Large intestine (tissue), 3 donors: ENCODE data around the gene KRT4. TPM values are rescaled to one million over a fixed set of nuclear protein-coding genes. Genes with fewer than 3 reads are reported as not detected.

Source experiments
- DNase-seq, 2 donors: peaks; one replicate each; pipeline versions ENCODE4 v3.0.0 to v3.0.0-alpha.2; 2013
- H3K27ac ChIP-seq: one replicate; pipeline ENCODE4 v1.5.1; 2013; ENCODE audit warnings: low read length
- H3K27me3 ChIP-seq: 2 replicates; pipeline ENCODE4 v1.6.1; 2013; ENCODE audit warnings: low read length; ENCODE audit not compliant: control insufficient read depth, insufficient read depth
- H3K36me3 ChIP-seq: 2 replicates; pipeline ENCODE4 v1.6.1; 2013; ENCODE audit warnings: low read length; ENCODE audit not compliant: control insufficient read depth, insufficient read depth
- H3K4me1 ChIP-seq: one replicate; pipeline ENCODE4 v1.6.1; 2013; ENCODE audit warnings: low read length; ENCODE audit not compliant: control insufficient read depth, insufficient read depth
- H3K4me3 ChIP-seq: one replicate; pipeline ENCODE4 v1.5.1; 2013; ENCODE audit warnings: low read length
- H3K9me3 ChIP-seq: one replicate; pipeline ENCODE4 v1.6.1; 2013; ENCODE audit warnings: mild to moderate bottlenecking, low read depth, low read length, moderate library complexity; ENCODE audit not compliant: control insufficient read depth
- WGBS: methylation state at CpG from one replicate; pipeline ENCODE4 v1.1.5; 2013; ENCODE audit warnings: low lambda C conversion rate; ENCODE audit not compliant: insufficient coverage; 5-methylcytosine and 5-hydroxymethylcytosine counted together
- polyA plus RNA-seq: library from polyadenylated mRNA; unstranded; fragments of 120-200 nt; gene quantifications from one replicate; pipeline ENCODE4 v1.2.1, GENCODE V29; 2013

KRT4 gene
- polyA plus RNA-seq, 1 donor = not detected

- no CpG with 5 or more reads among the region's 11 CpGs for WGBS
- H3K27me3 ChIP-seq = peaks cover 7% of the 10 kb centered on the region
- DNase-seq = no peak
Measured at GRCh38 chr12:52806821-52807543, 6.9 kb downstream of the KRT4 start.

GRCh38 chr12:52806169-52806811 is 7.6 kb downstream of the KRT4 start:
- H3K9me3 ChIP-seq = no peaks in the 10 kb centered on the region
- DNase-seq = no peak
- peaks cover 5% of the 10 kb centered on the region for H3K27me3 ChIP-seq
- WGBS = 100% methylated on average over 2 of the region's 3 CpGs
- H3K27ac ChIP-seq = no peak overlapping the region
- H3K4me1 ChIP-seq = no peaks in the 10 kb centered on the region
- H3K4me3 ChIP-seq = no peak overlapping the region
- H3K36me3 ChIP-seq = no peaks in the 10 kb centered on the region

More at GRCh38 chr12:52806821-52807543, 6.9 kb downstream of the KRT4 start:
- no peak overlapping the region for H3K4me3 ChIP-seq
- no peaks in the 10 kb centered on the region for H3K9me3 ChIP-seq
- no peaks in the 10 kb centered on the region for H3K4me1 ChIP-seq
- H3K27ac ChIP-seq = no peak overlapping the region
- no peaks in the 10 kb centered on the region for H3K36me3 ChIP-seq

GRCh38 chr12:52805739-52806138 is 8.2 kb downstream of the KRT4 start:
- Histone ChIP-seq H3K27ac (no peak overlapping the region), H3K4me1 (no peaks in the 10 kb centered on the region), H3K27me3 (peaks cover 5% of the 10 kb centered on the region), H3K4me3 (no peak overlapping the region), H3K9me3 (no peaks in the 10 kb centered on the region), H3K36me3 (no peaks in the 10 kb centered on the region)
- WGBS = no CpG with 5 or more reads among the region's 3 CpGs
- DNase-seq = no peak

GRCh38 chr12:52805000-52805399 is 8.9 kb downstream of the KRT4 start:
- Histone ChIP-seq H3K4me1 (no peaks in the 10 kb centered on the region), H3K9me3 (no peaks in the 10 kb centered on the region), H3K36me3 (no peaks in the 10 kb centered on the region), H3K27me3 (peaks cover 5% of the 10 kb centered on the region), H3K27ac (no peak overlapping the region), H3K4me3 (no peak overlapping the region)
- WGBS = no CpG with 5 or more reads among the region's 1 CpG
- no peak for DNase-seq

DNA sequence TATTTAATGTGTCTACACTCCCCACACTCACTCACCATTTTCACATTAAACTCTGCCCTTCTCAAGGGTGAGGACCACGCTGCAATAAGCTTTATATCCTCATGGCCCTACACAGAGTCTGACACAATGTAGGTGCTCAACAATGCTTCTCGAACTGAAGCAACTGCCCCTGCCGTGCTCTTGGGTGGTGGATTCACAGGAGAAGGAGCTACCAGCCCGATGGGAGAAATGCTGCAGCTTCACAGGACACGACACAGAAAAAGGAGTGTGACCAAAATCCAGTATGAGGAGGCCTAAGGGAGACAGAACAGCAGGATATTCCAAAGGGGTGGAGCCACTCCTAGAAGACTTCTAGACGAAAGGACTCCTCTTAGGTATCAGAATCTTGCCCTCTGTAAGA is 11.5 kb downstream of the KRT4 start:
- Histone ChIP-seq H3K9me3 (no peaks in the 10 kb centered on the region), H3K4me1 (no peaks in the 10 kb centered on the region), H3K27me3 (peaks cover 2% of the 10 kb centered on the region), H3K36me3 (no peaks in the 10 kb centered on the region), H3K27ac (no peak overlapping the region), H3K4me3 (no peak overlapping the region)
- DNase-seq = no peak
- no CpG with 5 or more reads among the region's 6 CpGs for WGBS

DNA sequence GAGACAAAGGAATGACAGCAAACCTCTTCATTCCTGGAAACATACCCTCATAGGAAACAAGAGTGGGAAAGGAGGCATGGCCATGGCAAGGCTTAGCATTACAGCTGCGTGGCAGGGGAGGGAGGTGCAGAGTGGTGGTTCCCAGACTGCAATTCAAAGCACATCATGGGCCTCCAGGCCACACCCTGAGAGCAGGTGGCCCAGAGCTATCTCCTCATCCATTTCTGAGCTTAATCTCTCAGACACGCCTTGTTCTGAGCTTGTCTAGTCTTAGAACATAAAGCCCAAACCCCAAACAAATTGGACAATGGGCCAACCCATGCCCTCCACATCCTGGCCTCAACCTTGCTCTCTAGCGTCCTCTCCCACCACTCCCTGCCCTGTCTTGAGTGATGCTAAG is 12.1 kb downstream of the KRT4 start:
- Histone ChIP-seq H3K27me3 (peaks cover 4% of the 10 kb centered on the region), H3K36me3 (no peaks in the 10 kb centered on the region), H3K4me1 (no peaks in the 10 kb centered on the region), H3K9me3 (no peaks in the 10 kb centered on the region), H3K4me3 (no peak overlapping the region), H3K27ac (no peak overlapping the region)
- WGBS = no CpG with 5 or more reads among the region's 3 CpGs
- no peak for DNase-seq

- DNase-seq = no peak
- H3K36me3 ChIP-seq = no peaks in the 10 kb centered on the region
- no peak overlapping the region for H3K4me3 ChIP-seq
- no peaks in the 10 kb centered on the region for H3K9me3 ChIP-seq
- WGBS = no CpG with 5 or more reads among the region's 1 CpG
- no peak overlapping the region for H3K27ac ChIP-seq
- peaks cover 4% of the 10 kb centered on the region for H3K27me3 ChIP-seq
- H3K4me1 ChIP-seq = no peaks in the 10 kb centered on the region
Measured at GRCh38 chr12:52800259-52800917, 13.5 kb downstream of the KRT4 start.

DNA sequence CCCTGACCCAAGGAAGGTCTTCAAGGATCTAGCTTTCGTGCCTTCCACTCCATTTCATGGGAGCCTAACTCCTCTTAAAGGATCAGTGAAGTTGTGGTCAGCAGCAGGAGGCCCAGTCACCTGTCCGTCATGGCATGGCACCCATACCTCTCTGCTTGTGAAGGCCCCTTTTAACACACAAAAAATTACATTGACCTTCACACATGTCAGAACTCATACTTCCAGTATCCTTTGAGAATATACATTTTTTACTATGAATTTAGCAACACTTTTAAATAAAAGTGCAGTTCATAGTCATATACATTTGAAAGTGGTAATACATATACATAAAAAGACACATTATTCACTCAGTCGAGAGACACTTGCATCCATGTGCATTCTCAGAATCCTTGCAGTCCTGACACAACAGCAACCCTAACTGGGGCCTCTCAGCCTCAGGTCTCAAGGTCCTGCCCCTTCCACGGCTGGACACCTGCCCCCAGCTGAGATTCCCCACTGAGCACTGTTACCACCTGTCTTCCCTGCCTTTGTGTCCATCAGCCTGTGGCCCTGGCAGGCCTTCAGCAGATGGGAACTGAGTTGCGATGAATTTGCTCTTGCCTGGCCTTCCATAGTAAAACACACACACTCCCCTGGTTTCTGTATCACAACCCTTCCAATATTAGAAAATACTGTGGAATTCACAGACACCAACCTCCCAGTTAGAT is 14.3 kb downstream of the KRT4 start:
- WGBS = no CpG with 5 or more reads among the region's 5 CpGs
- no peaks in the 10 kb centered on the region for H3K4me1 ChIP-seq
- H3K27me3 ChIP-seq = peaks cover 5% of the 10 kb centered on the region
- H3K9me3 ChIP-seq = no peaks in the 10 kb centered on the region
- DNase-seq = no peak
- H3K4me3 ChIP-seq = no peak overlapping the region
- no peak overlapping the region for H3K27ac ChIP-seq
- H3K36me3 ChIP-seq = no peaks in the 10 kb centered on the region

DNA sequence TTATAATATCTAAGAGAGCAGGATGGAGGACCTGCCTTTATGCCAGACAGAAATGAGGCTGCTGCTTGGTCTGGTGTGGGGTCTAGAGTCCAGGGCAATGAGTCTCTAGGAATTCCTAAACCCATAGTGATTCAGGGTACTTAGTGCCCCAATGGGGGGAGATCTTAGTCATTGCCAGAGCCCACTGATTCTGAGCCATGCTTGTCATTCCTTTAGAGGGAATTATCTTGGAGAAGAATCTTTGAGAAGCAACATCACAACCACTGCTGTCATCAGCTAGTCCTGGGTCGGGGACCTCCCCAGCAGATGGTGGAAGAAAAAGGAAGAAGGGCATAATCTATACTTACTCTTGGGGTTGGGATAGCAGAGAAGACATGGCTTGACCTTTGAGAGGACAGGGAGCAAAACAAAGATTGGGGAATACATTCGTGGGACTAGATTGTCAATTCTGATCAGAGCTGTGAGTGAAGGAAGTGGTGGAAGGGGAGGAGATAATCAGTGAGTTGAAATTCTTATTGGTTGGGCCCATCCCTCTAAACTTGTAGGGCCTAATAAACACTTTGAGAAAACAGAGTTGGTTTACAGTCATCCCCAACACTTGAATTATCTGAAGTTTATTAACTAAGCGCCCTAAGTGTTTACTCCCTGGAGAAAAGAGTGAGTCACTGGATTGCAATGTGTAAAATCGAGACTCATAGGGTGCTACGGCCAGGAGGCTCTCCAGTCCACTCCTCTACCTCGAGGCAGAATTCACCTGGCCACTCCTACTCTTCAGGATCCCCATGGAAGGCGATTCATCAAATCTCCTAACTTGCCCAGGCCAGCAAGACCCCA is 15.0 kb downstream of the KRT4 start:
- no peaks in the 10 kb centered on the region for H3K9me3 ChIP-seq
- no peaks in the 10 kb centered on the region for H3K4me1 ChIP-seq
- DNase-seq = no peak
- no peak overlapping the region for H3K4me3 ChIP-seq
- whole genome bisulfite sequencing = 67% methylated on average over 3 of the region's 7 CpGs
- no peak overlapping the region for H3K27ac ChIP-seq
- no peaks in the 10 kb centered on the region for H3K36me3 ChIP-seq
- H3K27me3 ChIP-seq = peaks cover 12% of the 10 kb centered on the region
